ENCODE measurements around the gene PDE6C. TPM values are rescaled to one million over a fixed set of nuclear protein-coding genes. Genes with fewer than 3 reads are reported as not detected.

PDE6C gene
- total RNA-seq (not detected), polyA plus RNA-seq (not detected)
- long read RNA-seq, donor 1: 0 reads
- long read RNA-seq, donor 2: 0 reads
- long read RNA-seq, donor 3: 0 reads

GRCh38 chr10:93612311-93612710 lies at the start of gene PDE6C:
PDE6C (plus strand) TSS chr10:93612537; CDS start chr10:93612726, 189 bp downstream.
- DNase-seq: no peak
- intact Hi-C loops (cut with DNase I): no loop called here
- H3K9me3 ChIP-seq: peaks cover 0 to 8% (median 0%) of the 10 kb centered on the region in 11 donors
- no peaks in the 10 kb centered on the region for H3K36me3 ChIP-seq
- no peak for TF ChIP-seq CTCF (IDR thresholded peaks at IDR 0.05)
- ATAC-seq: no peak
- WGBS, 2 donors: 82 to 86% methylated on average over 6 of the region's 6 CpGs
- H3K27me3 ChIP-seq: peaks cover 0 to 9% (median 4%) of the 10 kb centered on the region in 7 donors
- no peak within 1 kb of the TSS for H3K27ac ChIP-seq
- H3K4me3 ChIP-seq: no peak within 1 kb of the TSS
- peaks cover 0 to 17% (median 0%) of the 10 kb centered on the region in 9 donors for H3K4me1 ChIP-seq

- no peak overlapping the region for H3K4me3 ChIP-seq
- peaks cover 12 to 74% (median 55%) of the 10 kb centered on the region in 7 donors for H3K27me3 ChIP-seq
- DNase-seq: no peak
- H3K4me1 ChIP-seq: peaks cover 0 to 19% (median 6%) of the 10 kb centered on the region in 9 donors
- intact Hi-C loops (cut with DNase I): no loop called here
- no peaks in the 10 kb centered on the region for H3K9me3 ChIP-seq
- no peak overlapping the region for H3K27ac ChIP-seq
- ATAC-seq: no peak
- WGBS, 2 donors: 59 to 60% methylated on average over 3 of the region's 3 CpGs
- H3K36me3 ChIP-seq: no peaks in the 10 kb centered on the region
- TF ChIP-seq CTCF (IDR thresholded peaks at IDR 0.05): no peak
These were observed 46.9 kb upstream of the PDE6C start for GRCh38 chr10:93565446-93565845.

GRCh38 chr10:93566435-93567276 lies 45.7 kb upstream of the PDE6C start, which contains the start of gene FFAR4:
FFAR4 (plus strand) TSS chr10:93566665; CDS start chr10:93566721, 56 bp downstream.
- Histone ChIP-seq H3K4me1 (peaks cover 0 to 19% (median 6%) of the 10 kb centered on the region in 9 donors), H3K4me3 (peak within 1 kb of the TSS; percentile 4 to 43 (median 30)), H3K27me3 (peaks cover 12 to 83% (median 62%) of the 10 kb centered on the region in 7 donors), H3K36me3 (no peaks in the 10 kb centered on the region), H3K9me3 (no peaks in the 10 kb centered on the region), H3K27ac (no peak within 1 kb of the TSS)
- no peak for TF ChIP-seq CTCF (IDR thresholded peaks at IDR 0.05)
- intact Hi-C loops (cut with DNase I): no loop called here
- WGBS, 2 donors: 1% methylated on average over 85 of the region's 85 CpGs
- peak; percentile 57 to 85 (median 71) for ATAC-seq
- DNase-seq: peak; percentile 14 to 56

GRCh38 chr10:93567277-93568104 lies 44.8 kb upstream of the PDE6C start:
- peaks cover 12 to 83% (median 62%) of the 10 kb centered on the region in 7 donors for H3K27me3 ChIP-seq
- H3K4me3 ChIP-seq: peak overlapping the region in 8 of 10 donors; percentile 18 to 43 (median 34)

More at GRCh38 chr10:93567277-93568104, 44.8 kb upstream of the PDE6C start:
- H3K36me3 ChIP-seq: no peaks in the 10 kb centered on the region
- ATAC-seq (no peak), DNase-seq (no peak)
- peaks cover 0 to 21% (median 6%) of the 10 kb centered on the region in 9 donors for H3K4me1 ChIP-seq
- no peak overlapping the region for H3K27ac ChIP-seq
- H3K9me3 ChIP-seq: no peaks in the 10 kb centered on the region
- 10 to 11% methylated on average over 33 of the region's 33 CpGs for WGBS, 2 donors
- TF ChIP-seq CTCF (IDR thresholded peaks at IDR 0.05): no peak
- intact Hi-C loops (cut with DNase I): no loop called here

Measured in heart right ventricle (tissue), 16 donors.